Inferior parietal cortex (tissue), 1 donor: ENCODE measurements around the gene UBTD2.
"Not testable (repeated sequence)": the region's sequence is repeated elsewhere in the genome, so short reads cannot be mapped to it uniquely, and the experiment has no call there.

Experiments used
- DNase-seq: peaks from one replicate; pipeline ENCODE4 v3.0.0-alpha.2; 2016; ENCODE audit errors: extremely low spot score

The UBTD2 gene

DNA sequence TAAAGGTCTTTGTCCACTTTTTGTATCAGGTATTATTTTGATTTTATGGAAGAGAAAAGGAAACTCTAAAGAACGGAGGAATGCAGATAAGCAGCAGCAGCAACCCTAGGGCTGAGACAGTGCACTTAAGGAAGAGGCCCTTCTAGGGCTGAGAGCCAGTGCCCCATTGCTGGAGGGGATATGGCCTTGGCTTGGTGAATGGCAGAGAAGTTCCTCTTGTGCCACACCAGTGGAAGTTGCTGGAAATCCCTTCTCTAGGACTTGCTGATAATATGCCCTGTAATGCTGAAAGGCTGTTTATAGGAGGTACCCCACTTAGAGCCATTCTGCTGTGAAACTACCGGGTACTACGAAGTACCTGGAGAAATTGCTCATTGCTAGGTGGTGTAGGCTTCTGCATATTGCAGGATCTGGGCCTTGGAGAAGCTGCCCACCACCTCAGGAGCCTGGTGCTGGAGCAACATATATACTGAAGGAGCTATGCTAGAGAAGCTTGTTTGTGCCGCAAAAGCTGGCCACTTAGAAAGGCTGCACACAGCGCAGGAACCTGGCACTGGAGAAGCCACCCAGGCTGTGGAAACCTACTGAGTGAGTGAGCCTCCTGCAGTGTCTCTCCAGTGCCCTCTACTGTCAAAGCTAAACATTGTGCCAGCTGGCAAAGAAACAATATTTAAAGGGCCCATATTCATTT is 9.6 kb upstream of the UBTD2 start:
- peak; percentile 89 for DNase-seq

DNA sequence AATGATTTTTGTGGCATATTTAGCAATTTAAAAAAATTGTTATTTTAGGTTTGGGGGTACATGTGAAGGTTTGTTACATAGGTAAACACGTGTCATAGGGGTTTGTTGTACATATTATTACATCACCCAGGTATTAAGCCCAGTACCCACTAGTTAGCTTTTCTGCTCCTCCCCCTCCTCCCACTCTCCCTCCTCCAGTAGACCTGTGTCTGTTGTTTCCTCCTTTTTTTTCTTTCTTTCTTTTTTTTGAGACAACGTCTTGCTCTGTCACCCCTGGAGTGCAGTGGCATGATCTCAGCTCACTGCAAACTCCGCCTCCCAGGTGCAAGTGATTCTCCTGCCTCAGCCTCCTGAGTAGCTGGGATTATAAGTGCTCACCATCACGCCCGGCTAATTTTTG is 8.3 kb upstream of the UBTD2 start:
- DNase-seq = not testable (repeated sequence)

DNA sequence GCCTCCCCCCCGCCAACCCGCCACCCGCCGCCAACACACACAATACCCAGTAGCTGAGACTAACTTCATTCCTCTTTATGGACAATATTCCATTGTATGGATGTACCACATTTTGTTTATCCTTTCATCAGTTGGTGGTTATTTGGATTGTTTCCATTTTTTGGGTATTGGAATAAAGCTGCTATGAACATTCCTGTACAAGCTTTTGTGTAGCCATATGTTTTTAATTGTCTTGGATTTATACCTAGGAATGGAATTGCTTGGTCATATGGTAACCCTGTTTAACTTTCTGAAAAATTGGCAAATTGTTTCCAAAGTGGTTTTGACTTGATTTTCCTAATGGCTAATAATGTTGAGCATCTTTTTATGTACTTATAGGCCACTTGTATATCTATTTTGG is 4.9 kb upstream of the UBTD2 start:
- DNase-seq = no peak

DNA sequence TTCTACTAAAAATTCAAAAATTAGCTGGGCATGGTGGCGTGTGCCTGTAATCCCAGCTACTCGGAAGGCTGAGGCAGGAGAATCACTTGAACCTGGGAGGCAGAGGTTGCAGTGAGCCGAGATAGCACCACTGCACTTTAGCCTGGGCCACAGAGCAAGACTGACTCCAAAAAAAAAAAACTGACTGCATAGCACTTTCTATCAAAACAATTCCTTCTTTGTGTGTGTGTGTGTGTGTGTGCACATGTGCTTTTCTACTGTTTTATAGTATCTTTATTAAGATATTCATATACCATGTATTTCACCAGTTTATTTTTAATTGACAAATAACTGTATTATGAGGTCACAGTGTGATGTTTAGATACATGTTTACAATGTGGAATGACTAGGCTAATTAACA is 3.6 kb upstream of the UBTD2 start:
- not testable (repeated sequence) for DNase-seq

DNA sequence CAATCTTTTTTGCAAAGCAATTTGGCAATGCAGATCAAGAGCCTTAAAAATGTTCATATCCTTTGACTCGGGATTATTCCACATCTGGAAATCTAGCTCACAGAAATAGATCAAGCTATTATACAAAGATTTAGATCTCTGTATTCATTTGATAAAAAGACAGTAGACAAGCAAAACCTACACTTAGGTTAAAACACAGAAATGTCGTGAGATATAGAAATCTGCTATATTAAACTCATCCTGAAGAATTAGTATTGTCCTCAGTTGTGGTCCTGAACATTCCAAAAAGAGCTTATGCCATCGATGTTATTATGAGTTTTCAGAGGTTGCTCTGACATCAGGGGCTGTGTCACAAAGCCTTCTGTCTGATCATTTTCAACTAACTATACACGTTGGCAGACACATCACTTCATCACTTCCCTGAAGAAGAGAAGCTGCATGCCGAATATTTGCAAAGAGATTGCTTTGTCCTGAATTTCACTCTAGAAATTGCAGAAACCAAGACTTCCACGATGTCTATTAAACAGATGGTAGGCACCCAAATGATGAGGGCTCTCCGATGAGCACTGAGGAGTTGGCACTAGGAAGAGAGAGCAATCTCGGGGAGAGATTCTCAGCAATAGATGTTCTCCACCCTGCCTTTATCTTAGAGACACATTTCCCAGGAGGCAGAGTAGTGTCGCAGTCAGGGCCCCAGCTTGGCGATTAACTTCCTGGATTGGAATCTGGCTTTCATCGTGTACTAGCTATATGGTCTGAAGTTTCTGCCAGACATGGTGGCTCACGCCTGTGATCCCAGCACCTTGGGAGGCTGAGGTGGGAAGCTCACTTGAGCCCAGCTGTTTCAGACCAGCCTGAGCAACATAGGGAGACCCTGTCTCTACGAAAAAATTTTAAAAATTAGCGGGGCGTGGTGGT is 1.9 kb upstream of the UBTD2 start:
- peak; percentile 18 for DNase-seq

DNA sequence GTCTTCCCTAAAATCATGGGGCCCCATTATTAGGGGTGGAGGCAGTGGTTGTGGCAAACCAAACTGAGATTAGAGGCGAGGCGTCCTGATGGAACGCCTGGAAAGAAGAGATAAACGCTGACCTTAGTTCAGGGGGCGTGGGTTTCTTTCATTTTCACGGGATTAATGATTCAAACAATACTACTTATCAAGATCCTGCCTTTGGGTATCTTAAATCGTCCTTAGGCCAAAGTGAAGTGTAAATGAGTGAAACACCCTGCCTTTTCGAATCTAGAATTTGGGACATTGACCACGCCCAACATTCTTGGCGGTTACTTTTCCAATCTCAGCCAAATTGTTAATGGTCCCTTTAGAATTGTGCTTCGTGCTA is 1.0 kb upstream of the UBTD2 start:
- DNase-seq = no peak

DNA sequence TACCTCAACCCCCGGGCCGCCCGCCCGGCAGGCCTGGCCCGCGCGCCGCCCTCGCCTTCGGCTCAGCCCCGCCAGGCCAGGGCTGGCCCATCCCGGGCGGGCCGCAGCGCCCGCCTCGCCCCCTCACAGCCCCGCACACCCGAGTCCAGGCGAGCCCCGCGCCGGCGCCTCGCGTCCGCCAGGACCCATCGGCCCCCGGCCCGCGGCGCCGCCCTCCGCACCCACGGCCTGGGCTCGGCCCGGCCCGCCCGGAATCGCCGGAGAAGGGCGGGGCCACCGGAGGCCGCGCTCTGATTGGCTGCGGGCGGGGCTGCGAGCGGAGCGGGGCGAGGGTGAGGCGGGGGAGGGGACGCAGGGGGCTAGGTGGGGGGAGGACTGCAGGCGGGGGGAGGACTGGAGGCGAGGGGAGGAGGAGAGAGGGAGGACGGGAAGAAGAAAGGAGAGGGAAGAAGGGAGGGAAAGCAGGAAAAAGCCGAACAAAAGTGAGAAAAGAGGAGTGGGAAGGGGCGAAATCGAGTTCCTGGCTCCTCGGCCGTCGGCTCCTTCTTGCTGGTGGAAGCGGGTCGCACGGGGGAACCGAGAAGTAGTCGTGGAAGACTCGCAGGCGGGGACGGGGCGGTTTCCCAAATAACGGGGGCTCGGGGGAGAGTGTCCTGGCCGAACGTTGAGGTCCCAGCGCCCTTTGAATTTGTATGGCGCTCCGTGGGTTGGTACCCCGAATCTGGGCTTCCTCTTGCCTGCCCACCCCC is 472 bp upstream of the UBTD2 start:
- peak; percentile 68 for DNase-seq

DNA sequence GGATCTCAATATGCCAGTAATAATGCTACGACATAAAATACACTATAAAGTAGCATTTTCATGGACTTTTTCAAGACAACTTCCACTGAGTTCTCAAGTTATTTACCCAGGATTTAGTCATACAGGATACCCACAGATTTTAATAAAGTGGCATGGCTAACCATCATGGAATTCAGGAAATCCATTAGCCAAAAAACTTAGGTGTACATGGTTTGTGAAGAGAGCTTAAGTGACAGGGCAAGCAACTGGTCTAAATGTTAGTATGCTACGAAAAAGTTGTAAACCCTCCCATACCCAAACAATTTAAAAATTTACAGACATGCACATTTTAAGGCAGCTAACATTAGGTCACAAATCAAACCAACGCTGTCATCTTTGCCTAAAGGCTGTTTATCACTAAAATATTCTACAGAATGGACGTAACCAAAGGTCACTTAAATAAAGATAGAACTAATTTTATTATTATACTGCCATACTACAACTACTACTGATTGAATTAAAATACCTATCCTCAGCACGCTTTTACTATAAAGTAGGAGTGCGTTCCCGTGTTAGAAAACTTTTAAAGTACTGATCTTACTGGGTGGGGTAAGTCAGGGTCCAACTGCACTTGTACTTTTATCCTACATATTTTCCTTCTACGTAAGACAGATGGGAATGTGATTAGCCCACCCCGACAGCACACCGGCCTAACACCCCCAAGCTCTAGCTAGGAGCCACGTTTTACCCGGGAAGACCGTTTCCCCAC is 1.1 kb downstream of the UBTD2 start:
- DNase-seq = no peak

DNA sequence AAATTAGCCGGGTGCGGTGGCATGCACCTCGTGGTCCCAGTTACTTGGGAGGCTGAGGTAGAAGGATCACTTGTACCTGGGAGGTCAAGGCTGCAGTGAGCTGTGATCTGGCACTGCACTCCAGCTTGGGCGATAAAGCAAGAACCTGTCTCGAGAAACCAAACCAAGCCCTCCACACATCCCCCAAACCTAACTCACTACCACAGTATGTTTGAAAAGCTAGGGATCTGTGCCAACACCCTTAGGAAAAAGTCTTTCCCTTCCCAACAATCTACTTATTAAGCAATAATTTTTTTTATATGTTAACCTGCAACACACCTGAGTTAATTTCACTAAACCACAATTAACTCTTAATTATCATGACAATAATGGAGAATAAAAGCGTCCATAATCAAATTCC is 2.2 kb downstream of the UBTD2 start:
- DNase-seq = no peak

DNA sequence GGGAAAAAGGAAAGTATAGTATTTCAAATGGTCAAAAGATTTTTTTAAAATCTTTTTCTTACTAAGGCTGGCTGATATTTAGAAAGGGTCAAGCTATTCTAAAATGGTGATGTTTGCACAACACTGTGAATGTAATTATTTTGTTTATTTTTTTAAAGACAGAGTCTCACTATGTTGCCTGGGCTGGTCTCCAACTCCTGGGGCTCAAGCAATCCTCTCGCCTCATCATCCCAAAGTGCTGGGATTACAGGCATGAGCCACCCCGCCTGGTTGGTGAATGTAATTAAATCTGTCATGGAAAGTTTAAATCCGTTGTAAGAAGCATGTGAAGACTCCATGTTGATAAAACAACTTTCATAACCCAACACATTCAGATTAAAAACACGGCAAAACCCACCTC is 2.6 kb downstream of the UBTD2 start:
- no peak for DNase-seq

DNA sequence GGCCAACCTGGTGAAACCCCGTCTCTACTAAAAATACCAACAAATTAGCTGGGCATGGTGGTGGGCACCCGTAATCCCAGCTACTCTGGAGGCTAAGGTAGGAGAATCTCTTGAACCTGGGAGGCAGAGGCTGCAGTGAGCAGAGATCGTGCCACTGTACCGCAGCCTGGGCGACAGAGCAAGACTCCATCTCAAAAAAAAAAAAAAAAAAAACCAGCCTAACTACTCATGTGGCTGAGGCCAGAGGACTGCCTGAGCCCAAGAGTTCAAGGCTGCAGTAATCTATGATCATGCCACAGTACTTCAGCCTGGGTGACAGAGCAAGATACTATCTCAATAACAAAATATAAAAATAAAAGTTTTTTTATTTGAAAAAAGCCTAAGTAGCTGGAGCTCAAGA is 3.2 kb downstream of the UBTD2 start:
- DNase-seq = no peak

DNA sequence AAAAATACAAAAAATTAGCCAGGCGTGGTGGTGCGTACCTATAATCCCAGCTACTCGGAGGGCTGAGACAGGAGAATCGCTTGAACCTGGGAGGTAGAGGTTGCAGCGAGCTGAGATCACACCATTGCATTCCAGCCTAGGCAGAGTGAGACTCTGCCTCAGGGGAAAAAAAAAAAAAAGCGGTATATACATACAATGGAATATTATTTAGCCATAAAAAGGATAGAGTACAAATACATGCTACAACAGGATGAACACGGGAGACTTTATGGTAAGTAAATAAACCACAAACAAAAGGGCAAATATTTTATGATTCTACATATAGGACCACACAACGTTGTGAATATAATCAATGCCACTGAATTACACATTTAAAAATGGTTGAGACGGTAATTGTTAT is 5.2 kb downstream of the UBTD2 start:
- no peak for DNase-seq

DNA sequence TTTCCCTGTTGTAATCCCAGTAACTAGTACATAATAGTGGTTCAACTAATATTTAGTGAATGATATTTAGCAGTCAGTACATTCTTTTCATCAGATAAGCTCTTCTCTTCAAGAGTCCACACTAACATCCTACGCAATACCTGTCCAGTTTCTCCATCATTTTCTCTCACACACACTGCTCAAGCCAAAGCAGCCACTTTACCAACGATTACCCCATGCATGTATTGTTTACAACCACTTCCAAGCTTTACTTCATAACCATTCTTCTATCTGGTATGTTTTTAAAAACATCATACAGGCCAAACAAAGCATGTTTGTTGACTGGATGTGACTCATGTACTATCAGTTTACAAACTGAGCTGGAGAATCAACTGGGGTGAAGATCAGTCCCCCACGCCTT is 7.3 kb downstream of the UBTD2 start:
- DNase-seq = no peak

DNA sequence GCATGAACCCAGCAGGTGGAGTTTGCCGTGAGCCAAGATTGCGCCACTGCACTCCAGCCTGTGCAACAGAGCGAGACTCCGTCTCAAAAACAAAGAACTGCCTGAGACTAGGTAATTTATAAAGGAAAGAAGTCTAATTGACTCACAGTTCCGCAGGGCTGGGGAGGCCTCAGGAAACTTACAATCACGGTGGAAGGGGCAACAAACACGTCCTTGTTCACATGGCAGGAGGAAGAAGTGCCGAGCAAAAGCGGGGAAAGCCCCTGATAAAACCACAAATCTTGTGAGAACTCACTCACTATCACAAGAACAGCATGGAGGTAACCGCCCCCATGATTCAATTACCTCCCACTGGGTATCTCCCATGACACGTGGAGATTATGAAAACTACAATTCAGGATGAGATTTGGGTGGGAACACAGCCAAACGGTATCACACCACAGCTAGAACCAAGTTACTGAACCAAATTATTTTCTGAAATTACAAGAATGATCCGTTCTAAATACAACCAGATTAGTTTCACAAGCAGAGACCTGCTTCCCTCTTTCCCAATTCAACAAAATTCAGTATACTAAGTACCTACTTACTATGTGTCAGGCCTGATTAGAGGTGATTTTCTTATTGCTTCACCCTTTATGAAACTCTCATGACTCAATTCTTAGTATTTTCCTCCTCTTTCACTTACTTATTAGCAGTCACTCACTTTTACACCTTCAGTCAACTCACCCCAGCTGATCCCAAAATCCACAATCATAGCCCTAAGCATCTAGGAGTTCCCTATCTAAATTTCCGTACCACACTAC is 8.4 kb downstream of the UBTD2 start:
- no peak for DNase-seq

DNA sequence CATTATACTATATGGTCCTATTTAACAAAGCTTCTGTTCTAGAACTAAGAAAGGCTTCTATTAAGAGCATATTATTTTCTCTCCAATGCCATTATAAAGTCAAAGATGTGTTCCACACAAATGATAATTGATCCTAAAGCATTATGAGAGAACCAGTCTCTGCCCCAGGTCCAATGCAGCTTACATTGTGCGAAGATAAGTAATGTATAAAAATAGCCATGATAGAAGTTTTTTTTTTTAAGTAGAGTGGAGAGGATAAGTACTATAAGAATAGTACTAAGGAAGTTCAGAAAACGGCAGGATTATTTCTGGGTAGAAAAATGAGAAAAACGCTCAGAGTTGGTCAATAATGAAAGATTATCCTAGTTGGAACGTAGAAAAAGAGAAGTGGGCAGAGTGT is 15.6 kb downstream of the UBTD2 start:
- no peak for DNase-seq

DNA sequence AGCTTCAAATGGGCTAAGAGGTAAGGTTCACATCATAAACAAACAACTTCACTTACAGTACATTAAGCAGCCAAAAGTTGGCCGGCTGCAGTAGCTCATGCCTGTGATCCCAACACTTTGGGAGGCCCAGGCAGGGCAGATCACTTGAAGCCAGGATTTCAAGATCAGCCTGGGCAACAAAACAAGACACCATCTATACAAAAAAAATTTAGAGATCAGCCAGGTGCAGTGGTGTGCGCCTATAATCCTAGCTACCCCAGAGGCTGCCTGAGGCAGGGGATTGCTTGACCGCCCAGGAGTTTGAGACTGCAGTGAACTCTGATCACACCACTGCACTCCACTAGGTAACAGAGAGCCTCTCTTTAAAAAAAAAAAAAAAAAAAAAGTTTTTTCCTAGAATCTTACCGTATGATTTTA is 16.9 kb downstream of the UBTD2 start:
- DNase-seq = no peak

DNA sequence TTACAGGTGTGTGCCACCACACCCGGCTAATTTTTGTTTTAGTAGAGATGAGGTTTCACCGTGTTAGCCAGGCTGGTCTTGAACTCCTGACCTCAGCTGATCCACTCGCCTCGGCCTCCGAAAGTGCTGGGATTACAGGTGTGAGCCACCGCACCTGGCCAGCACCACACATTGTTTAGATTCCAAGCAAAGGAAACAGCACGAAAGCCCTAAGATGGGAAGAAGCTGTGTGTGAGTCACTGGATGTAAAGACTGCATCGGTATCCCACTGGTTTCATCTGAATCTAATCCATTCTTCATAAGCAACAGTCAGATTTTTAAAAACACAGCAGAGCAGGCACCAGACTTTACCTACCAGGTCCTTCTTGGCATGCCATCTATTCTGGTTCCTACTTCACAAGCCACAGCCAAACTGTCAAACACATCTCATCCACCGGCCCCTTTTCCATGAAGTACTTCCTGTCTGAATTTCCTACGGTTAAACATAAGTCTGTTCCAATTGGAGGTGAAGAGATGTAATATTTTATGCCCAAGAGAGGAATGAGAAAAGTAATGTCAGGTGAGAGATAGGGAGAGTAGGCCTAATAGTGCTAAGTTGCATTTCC is 17.4 kb downstream of the UBTD2 start:
- DNase-seq = no peak

DNA sequence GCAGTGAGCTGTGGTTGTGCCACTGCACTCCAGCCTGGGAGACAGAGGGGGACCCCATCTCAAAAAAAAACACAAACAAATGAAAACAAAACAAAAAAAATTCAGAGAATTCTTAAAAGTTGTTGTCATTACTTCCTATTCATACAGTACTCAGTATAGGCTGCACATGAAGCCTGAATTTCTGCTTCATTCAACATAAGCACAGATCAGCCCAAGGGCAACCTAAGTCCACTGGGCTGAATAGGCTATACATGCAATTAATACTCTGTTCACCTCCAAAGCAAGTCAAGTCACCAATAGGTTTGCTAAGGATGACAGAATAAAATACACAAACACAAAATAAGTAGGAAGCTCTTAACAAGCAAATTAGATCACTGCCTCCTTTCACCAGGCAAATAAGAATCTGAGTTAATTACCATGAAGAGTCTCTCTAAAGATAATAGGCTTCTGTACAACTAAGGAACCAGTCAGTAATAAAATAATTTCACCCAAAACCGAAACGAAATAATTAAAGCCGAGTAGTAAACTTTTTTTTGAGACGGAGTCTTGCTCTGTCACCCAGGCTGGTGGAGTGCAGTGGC is 18.7 kb downstream of the UBTD2 start:
- DNase-seq = no peak

DNA sequence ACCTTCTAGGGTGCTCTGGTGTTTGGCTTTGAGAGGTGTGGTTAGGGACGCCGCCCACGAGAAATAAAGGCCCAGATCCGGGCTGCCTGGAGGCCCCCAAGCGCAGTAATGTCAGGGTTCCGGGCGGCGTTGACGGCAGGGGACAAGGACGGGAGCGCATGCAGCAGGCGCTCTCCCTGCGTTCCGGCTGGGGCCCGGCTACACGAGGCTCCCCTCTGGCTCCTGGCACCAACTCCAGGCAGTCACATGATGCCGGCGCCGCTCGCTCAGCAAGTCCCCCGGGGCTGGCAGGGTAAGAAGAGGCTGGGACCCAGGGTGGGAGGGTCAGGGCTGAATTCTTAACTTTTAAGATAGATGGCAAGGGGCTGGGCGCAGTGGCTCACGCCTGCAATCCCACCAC is 28.1 kb downstream of the UBTD2 start:
- DNase-seq = no peak

DNA sequence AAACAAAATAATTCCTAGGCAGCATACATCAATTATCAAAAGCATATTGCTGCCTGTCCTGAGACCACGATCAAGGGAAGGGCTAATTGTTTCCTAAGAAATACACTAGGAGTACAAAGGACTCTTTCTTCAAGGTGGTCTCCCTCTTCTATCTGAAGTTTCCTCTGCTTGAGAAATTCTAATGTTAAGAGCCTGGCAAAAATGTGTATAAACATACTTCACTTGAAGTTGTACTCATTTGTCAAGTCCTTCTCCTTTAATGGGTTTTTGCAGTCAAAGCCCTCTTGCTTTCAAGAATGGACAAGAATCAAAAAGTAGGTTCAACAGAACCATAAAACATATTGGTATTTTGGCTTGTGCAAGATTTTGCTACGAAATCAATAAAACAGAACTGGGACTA is 31.1 kb downstream of the UBTD2 start:
- no peak for DNase-seq
